HCT116 (cell line): ENCODE measurements around the gene SP7. TPM values are rescaled to one million over a fixed set of nuclear protein-coding genes. Genes with fewer than 3 reads are reported as not detected.

Source experiments
- ATAC-seq: fragments of 200-7000 bp; cut with Tn5 transposase; 2 replicates; pipeline ENCODE4 v1.9.1; 2020; ENCODE audit warnings: mild to moderate bottlenecking, moderate library complexity
- BruUV-seq: library from RNA; stranded (reverse); fragments of 400-500 nt; replicated peaks from 2 replicates; lab custom pipeline; 2021; lab: Mats Ljungman, UMichigan
- CTCF ChIA-PET: fragments of 300-600 bp; sonication (Branson Sonifier 250); formaldehyde crosslinking; loops from one replicate; lab custom pipeline; 2021; ENCODE audit warnings: antibody characterized with exemption; lab: Charles Lee
- POLR2A ChIA-PET: fragments of 300-600, 350-600 bp; sonication (Branson Sonifier 250); formaldehyde crosslinking; loops from one replicate; lab custom pipeline; 2021; ENCODE audit warnings: antibody characterized with exemption; lab: Charles Lee
- RAD21 ChIA-PET, 2 experiments: fragments of 300-600 bp; sonication (Branson Sonifier 250); formaldehyde crosslinking; loops; one replicate each; lab custom pipeline; 2023; ENCODE audit warnings: low total read pairs in 2 of 2; ENCODE audit not compliant: uncharacterized antibody in 2 of 2, unreplicated experiment in 2 of 2, low non-redundant PET in 1 of 2; lab: Charles Lee
- DNase-seq: peaks from one replicate; pipeline ENCODE4 v3.0.0-alpha.2; 2010; ENCODE audit warnings: low read depth, low spot score
- H2AFZ ChIP-seq: fragments of 200-600 bp; shearing (Covaris generic), sonication (generic); 2 replicates; pipeline ENCODE4 v1.6.1; 2017; ENCODE audit warnings: low read depth, mixed run types, mixed read lengths, antibody characterized with exemption, low read length; ENCODE audit not compliant: poor library complexity, severe bottlenecking
- H3K27ac ChIP-seq: 2 replicates; pipeline ENCODE4 v1.5.1; 2012; ENCODE audit warnings: low read depth, low read length
- H3K27me3 ChIP-seq: fragments of 200-600 bp; sonication (generic); 2 replicates; pipeline ENCODE4 v1.6.1; 2016; ENCODE audit warnings: mixed run types, low read length, mixed read lengths; ENCODE audit not compliant: insufficient read depth
- H3K36me3 ChIP-seq, 2 experiments: fragments of 200-500 bp in 1 of 2; fragments of 200-600 bp in 1 of 2; sonication (Bioruptor generic) in 1 of 2; sonication (generic) in 1 of 2; 2 replicates each; pipeline versions ENCODE4 v1.5.1 to v1.6.1; 2014 to 2016; ENCODE audit warnings: low read length in 2 of 2, inconsistent platforms in 1 of 2, mixed read lengths in 1 of 2, mixed run types in 1 of 2; ENCODE audit not compliant: insufficient read depth in 2 of 2, control insufficient read depth in 1 of 2
- H3K4me1 ChIP-seq, 2 experiments: fragments of 200-600 bp in 1 of 2; sonication (generic) in 1 of 2; 2 replicates each; pipeline versions ENCODE4 v1.5.1 to v1.6.1; 2012 to 2017; ENCODE audit warnings: low read length in 2 of 2, inconsistent platforms in 1 of 2, mild to moderate bottlenecking in 1 of 2, mixed read lengths in 1 of 2, mixed run types in 1 of 2, moderate library complexity in 1 of 2; ENCODE audit not compliant: insufficient read depth in 2 of 2, control insufficient read depth in 1 of 2
- H3K4me2 ChIP-seq: fragments of 200-600 bp; sonication (generic); 2 replicates; pipeline ENCODE4 v1.6.1; 2017; ENCODE audit warnings: mixed run types, low read length, mixed read lengths
- H3K4me3 ChIP-seq, 2 experiments: fragments of 200-600 bp in 1 of 2; sonication (generic) in 1 of 2; replicated peaks in 1 of 2; 2 replicates each; pipeline ENCODE4 v1.5.1; 2011 to 2016; ENCODE audit warnings: low read length in 2 of 2, control low read depth in 1 of 2, low read depth in 1 of 2, mild to moderate bottlenecking in 1 of 2, mixed read lengths in 1 of 2, mixed run types in 1 of 2
- H3K79me2 ChIP-seq: fragments of 200-600 bp; sonication (generic); 2 replicates; pipeline ENCODE4 v1.6.1; 2017; ENCODE audit warnings: mild to moderate bottlenecking, mixed run types, low read length, moderate library complexity, mixed read lengths; ENCODE audit not compliant: insufficient read depth
- H3K9ac ChIP-seq: fragments of 200-600 bp; sonication (generic); 2 replicates; pipeline ENCODE4 v1.6.1; 2016; ENCODE audit warnings: low read length, mixed read lengths
- H3K9me2 ChIP-seq: fragments of 200-600 bp; sonication (generic), shearing (Covaris generic); 2 replicates; pipeline ENCODE4 v1.6.1; 2017; ENCODE audit warnings: mixed run types, mild to moderate bottlenecking, moderate library complexity; ENCODE audit not compliant: insufficient read depth
- H3K9me3 ChIP-seq, 2 experiments: fragments of 200-500 bp in 1 of 2; fragments of 200-600 bp in 1 of 2; sonication (Bioruptor generic) in 1 of 2; sonication (generic) in 1 of 2; 2 replicates each; pipeline ENCODE4 v1.6.1; 2014 to 2017; ENCODE audit warnings: low read length in 2 of 2, mixed read lengths in 2 of 2, inconsistent platforms in 1 of 2, low read depth in 1 of 2, mild to moderate bottlenecking in 1 of 2, mixed run types in 1 of 2, moderate library complexity in 1 of 2; ENCODE audit not compliant: control insufficient read depth in 1 of 2, insufficient read depth in 1 of 2
- H4K20me1 ChIP-seq: fragments of 200-600 bp; sonication (generic), shearing (Covaris generic); 2 replicates; pipeline ENCODE4 v1.6.1; 2017; ENCODE audit warnings: mixed run types, mild to moderate bottlenecking, moderate library complexity; ENCODE audit not compliant: insufficient read depth
- EZH2phosphoT487 ChIP-seq: fragments of 200-600 bp; IDR thresholded peaks from 2 replicates; pipeline ENCODE4 v1.6.1; 2018; ENCODE audit warnings: antibody characterized with exemption, borderline replicate concordance
- FOSL1 ChIP-seq: IDR thresholded peaks from 2 replicates; pipeline ENCODE4 v1.6.1; 2012; ENCODE audit warnings: low read depth
- REST ChIP-seq: IDR thresholded peaks from 2 replicates; pipeline ENCODE4 v1.6.1; 2012; ENCODE audit warnings: low read depth
- SIN3A ChIP-seq: IDR thresholded peaks from 2 replicates; pipeline ENCODE4 v1.6.1; 2012; ENCODE audit warnings: low read depth
- SRF ChIP-seq: IDR thresholded peaks from 2 replicates; pipeline ENCODE4 v1.6.1; 2012; ENCODE audit warnings: low read depth
- YY1 ChIP-seq: IDR thresholded peaks from 2 replicates; pipeline ENCODE4 v1.6.1; 2011; ENCODE audit warnings: low read length, low read depth, moderate library complexity, mild to moderate bottlenecking; ENCODE audit not compliant: insufficient replicate concordance; ENCODE audit errors: extremely low read depth
- intact Hi-C: fragments of 100-400 bp; cut with micrococcal nuclease; formaldehyde crosslinking; loops from 2 replicates; pipeline ENCODE4 v1.10.0; 2022
- total RNA-seq: library from RNA; stranded (reverse); gene quantifications from one replicate; pipeline ENCODE4 v1.2.1, GENCODE V29; 2021; ENCODE audit not compliant: unreplicated experiment
- TF ChIP-seq, protein P1 (sequence below): IDR thresholded peaks from 2 replicates; pipeline ENCODE4 v1.6.1; 2012

Gene SP7
- total RNA-seq, 1 experiment from 2014 or later: not detected

- Histone ChIP-seq H3K9me2 (no peaks in the 10 kb centered on the region), H4K20me1 (no peaks in the 10 kb centered on the region), H3K9me3 (no peaks in the 10 kb centered on the region), H3K27ac (peak overlapping the region; percentile 65; the same call in 1 of the 2 replicates), H2AFZ (no peak overlapping the region), H3K9ac (peak overlapping the region; percentile 67; the same call in 1 of the 2 replicates), H3K4me2 (peak overlapping the region; percentile 93), H3K4me1 (peaks cover 11 to 21% of the 10 kb centered on the region in 2 experiments; a peak in 3 of 4 replicates), H3K4me3 (peak overlapping the region; percentile 54 to 68), H3K36me3 (no peaks in the 10 kb centered on the region), H3K79me2 (no peaks in the 10 kb centered on the region), H3K27me3 (no peaks in the 10 kb centered on the region)
- ChIA-PET CTCF (interaction anchor here (0.7 to 2.1 kb wide), 18 partner anchors 10 to 280 kb away, joined by 3 to 14 read pairs (median 5); partner anchors contain the start of gene AAAS), POLR2A (interaction anchor here (1.3 to 1.6 kb wide), 4 partner anchors 14 to 76 kb away, joined by 3 to 9 read pairs (median 6); partner anchors contain the start of genes AAAS and SP1), RAD21 (interaction anchor here (1.0 to 1.8 kb wide), 4 partner anchors 19 to 163 kb away, joined by 3 to 4 read pairs (median 4); no protein-coding TSS in a partner anchor)
- TF ChIP-seq, protein P1, sequence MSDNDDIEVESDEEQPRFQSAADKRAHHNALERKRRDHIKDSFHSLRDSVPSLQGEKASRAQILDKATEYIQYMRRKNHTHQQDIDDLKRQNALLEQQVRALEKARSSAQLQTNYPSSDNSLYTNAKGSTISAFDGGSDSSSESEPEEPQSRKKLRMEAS: no peak
- no peak for TF ChIP-seq REST
- no peak for TF ChIP-seq FOSL1
- no peak for TF ChIP-seq SRF
- no peak for TF ChIP-seq SIN3A
- TF ChIP-seq YY1: no peak
- TF ChIP-seq EZH2phosphoT487: no peak
- BruUV-seq: no TSS peak
- ATAC-seq: peak; percentile 16
- intact Hi-C loops: no loop called here
- DNase-seq: no peak
These were observed 9.5 kb upstream of the SP7 start for GRCh38 chr12:53345486-53346188.
